ENCODE measurements around the gene MLKL. TPM values are rescaled to one million over a fixed set of nuclear protein-coding genes. Genes with fewer than 3 reads are reported as not detected.

Gene MLKL
- total RNA-seq, 1 experiment from 2014 or later: 4.3 TPM

DNA sequence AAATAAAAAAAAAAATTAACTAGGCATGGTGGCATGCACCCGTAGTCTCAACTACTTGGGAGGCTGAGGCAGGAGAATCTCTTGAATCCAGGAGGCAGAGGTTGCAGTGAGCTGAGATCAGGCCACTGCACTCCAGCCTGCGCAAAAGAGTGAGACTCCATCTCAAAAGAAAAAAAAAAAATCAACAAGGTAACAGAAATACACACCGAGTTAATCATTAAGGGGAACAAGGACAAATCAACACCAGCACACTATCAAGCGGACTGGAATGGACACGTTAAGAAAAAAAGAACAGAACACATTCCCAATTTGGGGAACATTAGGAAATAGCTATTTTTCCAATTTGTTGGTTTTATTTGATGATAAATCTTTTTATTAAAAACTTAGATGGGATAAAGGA lies 65.4 kb downstream of the MLKL start (continued):
- TF ChIP-seq AFF4 (CRISPR knock-in tag; IDR thresholded peaks at IDR 0.05; ENCODE audit: borderline replicate concordance): no peak
- no peak for TF ChIP-seq CBFB (CRISPR knock-in tag; IDR thresholded peaks at IDR 0.05; ENCODE audit: low read depth)
- TF ChIP-seq ELF4 (CRISPR knock-in tag; IDR thresholded peaks at IDR 0.05; ENCODE audit: low read depth): no peak
- no peak for TF ChIP-seq ATF3 (CRISPR knock-in tag; conservative IDR thresholded peaks at IDR 0.05)
- no peak for TF ChIP-seq USF1 (CRISPR knock-in tag; IDR thresholded peaks at IDR 0.05)

- ATAC-seq (no peak), DNase-seq (ENCODE audit: low spot score) (no peak)
- H3K27ac Mint-ChIP-seq: no peak overlapping the region
- ChIA-PET CTCF (no interaction called here), POLR2A (no interaction called here)
- no peaks in the 10 kb centered on the region for H3K27me3 Mint-ChIP-seq (ENCODE audit: low read depth)
- no peaks in the 10 kb centered on the region for H3K9me3 Mint-ChIP-seq
- no peak for TF ChIP-seq MXD4 (CRISPR knock-in tag; IDR thresholded peaks at IDR 0.05; ENCODE audit: borderline replicate concordance)
- no peak for TF ChIP-seq ZNF121 (CRISPR knock-in tag; IDR thresholded peaks at IDR 0.05)
- TF ChIP-seq ZNF281 (CRISPR knock-in tag; IDR thresholded peaks at IDR 0.05): no peak
- TF ChIP-seq HMGXB4 (CRISPR knock-in tag; IDR thresholded peaks at IDR 0.05): no peak
- TF ChIP-seq ZNF396 (CRISPR knock-in tag; IDR thresholded peaks at IDR 0.05; ENCODE audit: borderline replicate concordance): no peak
- TF ChIP-seq, protein P1, sequence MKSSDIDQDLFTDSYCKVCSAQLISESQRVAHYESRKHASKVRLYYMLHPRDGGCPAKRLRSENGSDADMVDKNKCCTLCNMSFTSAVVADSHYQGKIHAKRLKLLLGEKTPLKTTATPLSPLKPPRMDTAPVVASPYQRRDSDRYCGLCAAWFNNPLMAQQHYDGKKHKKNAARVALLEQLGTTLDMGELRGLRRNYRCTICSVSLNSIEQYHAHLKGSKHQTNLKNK (CRISPR knock-in tag; IDR thresholded peaks at IDR 0.05): no peak
- TF ChIP-seq KAT7 (CRISPR knock-in tag; IDR thresholded peaks at IDR 0.05; ENCODE audit: borderline replicate concordance): no peak
- TF ChIP-seq TP53 (CRISPR knock-in tag; IDR thresholded peaks at IDR 0.05): no peak
- no peak for TF ChIP-seq E2F1 (CRISPR knock-in tag; IDR thresholded peaks at IDR 0.05)
- TF ChIP-seq ZNF671 (CRISPR knock-in tag; IDR thresholded peaks at IDR 0.05): no peak
- H3K4me3 Mint-ChIP-seq: no peak overlapping the region
- H3K36me3 Mint-ChIP-seq: peaks cover 75% of the 10 kb centered on the region
- no peaks in the 10 kb centered on the region for H3K4me1 Mint-ChIP-seq
Measured at GRCh38 chr16:74633686-74634085, 67.0 kb downstream of the MLKL start.

All from WTC11 (cell line).